Endothelial cell of umbilical vein (primary cell): ENCODE results near the gene SEMA6A. TPM values are rescaled to one million over a fixed set of nuclear protein-coding genes. Genes with fewer than 3 reads are reported as not detected.

ENCODE experiments used
- BruUV-seq: library from RNA; stranded (reverse); fragments of 400-500 nt; replicated peaks from 2 replicates; lab custom pipeline; 2021; lab: Mats Ljungman, UMichigan
- CTCF ChIA-PET: fragments of 300-600, 350-600 bp; sonication (Branson Sonifier 250); formaldehyde crosslinking; loops from one replicate; lab custom pipeline; 2021; ENCODE audit warnings: antibody characterized with exemption, inconsistent platforms; lab: Charles Lee
- POLR2A ChIA-PET: fragments of 300-600, 350-600 bp; sonication (Branson Sonifier 250); formaldehyde crosslinking; loops from one replicate; lab custom pipeline; 2021; ENCODE audit warnings: antibody characterized with exemption, inconsistent platforms; lab: Charles Lee
- DNase-seq: peaks from one replicate; pipeline ENCODE4 v3.0.0-alpha.2; 2011; ENCODE audit warnings: low read depth, low spot score
- FAIRE-seq: peaks from 2 replicates; lab custom pipeline; 2011; peaks lifted over from hg19 to GRCh38; lab: Jason Lieb, UNC
- H2AFZ ChIP-seq: 2 replicates; pipeline ENCODE4 v1.6.0; 2012; ENCODE audit warnings: low read depth, low read length, control low read depth, inconsistent platforms
- H3K27ac ChIP-seq: 2 replicates; pipeline ENCODE4 v1.5.1; 2011; ENCODE audit warnings: low read depth, mild to moderate bottlenecking, control low read depth, low read length, moderate library complexity; ENCODE audit not compliant: insufficient read depth
- H3K27me3 ChIP-seq, 2 experiments: 2 replicates each; pipeline versions ENCODE4 v1.6.0 to v1.6.1; 2011; ENCODE audit warnings: low read length in 2 of 2, mixed read lengths in 1 of 2; ENCODE audit not compliant: control insufficient read depth in 2 of 2, insufficient read depth in 2 of 2
- H3K36me3 ChIP-seq, 2 experiments: 2 replicates in 1 of 2; 3 replicates in 1 of 2; pipeline ENCODE4 v1.5.1; 2011; ENCODE audit warnings: low read length in 2 of 2, mild to moderate bottlenecking in 1 of 2, moderate library complexity in 1 of 2; ENCODE audit not compliant: control insufficient read depth in 2 of 2, insufficient read depth in 2 of 2; ENCODE audit errors: extremely low read depth in 1 of 2
- H3K4me1 ChIP-seq: 3 replicates; pipeline ENCODE4 v1.5.1; 2011; ENCODE audit warnings: mild to moderate bottlenecking, low read length; ENCODE audit not compliant: control insufficient read depth, insufficient read depth; ENCODE audit errors: extremely low read depth
- H3K4me2 ChIP-seq: 2 replicates; pipeline ENCODE4 v1.6.1; 2011; ENCODE audit warnings: low read length, control low read depth, mixed read lengths; ENCODE audit not compliant: insufficient read depth
- H3K4me3 ChIP-seq, 3 experiments: fragments of 200-600 bp in 1 of 3; sonication (generic), shearing (Covaris generic) in 1 of 3; replicated peaks in 1 of 3; 2 replicates each; pipeline ENCODE4 v1.5.1; 2011 to 2016; ENCODE audit warnings: control low read depth in 3 of 3, low read length in 3 of 3, mild to moderate bottlenecking in 2 of 3, inconsistent platforms in 1 of 3, low read depth in 1 of 3, moderate library complexity in 1 of 3; ENCODE audit not compliant: insufficient read depth in 1 of 3
- H3K79me2 ChIP-seq: 2 replicates; pipeline ENCODE4 v1.6.0; 2012; ENCODE audit warnings: low read length, inconsistent platforms; ENCODE audit not compliant: control insufficient read depth, insufficient read depth
- H3K9ac ChIP-seq: replicated peaks from 2 replicates; pipeline ENCODE3; 2011; ENCODE audit warnings: low read length, control low read depth; ENCODE audit not compliant: insufficient read depth; ENCODE audit errors: extremely low read depth
- H3K9me1 ChIP-seq: replicated peaks from 3 replicates; pipeline ENCODE4 v1.6.0; 2011; ENCODE audit warnings: mild to moderate bottlenecking, low read length; ENCODE audit not compliant: control insufficient read depth, insufficient read depth; ENCODE audit errors: extremely low read depth
- H3K9me3 ChIP-seq: replicated peaks from 2 replicates; pipeline ENCODE4 v1.5.1; 2012; ENCODE audit warnings: low read length, inconsistent platforms; ENCODE audit not compliant: control insufficient read depth, insufficient read depth
- H4K20me1 ChIP-seq: replicated peaks from 2 replicates; pipeline ENCODE3; 2011; ENCODE audit warnings: mild to moderate bottlenecking, low read length; ENCODE audit not compliant: control insufficient read depth, insufficient read depth; ENCODE audit errors: extremely low read depth
- CTCF ChIP-seq, 2 donors: IDR thresholded peaks; 1 replicate in 1 of 2; 2 replicates in 1 of 2; pipeline ENCODE4 v1.5.1; 2011; ENCODE audit warnings: low read length in 2 of 2, mild to moderate bottlenecking in 2 of 2, moderate library complexity in 2 of 2, control low read depth in 1 of 2, inconsistent platforms in 1 of 2, low read depth in 1 of 2; ENCODE audit not compliant: insufficient read depth in 1 of 2; ENCODE audit errors: extremely low read depth in 1 of 2
- EZH2 ChIP-seq: IDR thresholded peaks from 2 replicates; pipeline ENCODE4 v1.6.1; 2012; ENCODE audit warnings: borderline replicate concordance, low read depth, mild to moderate bottlenecking, moderate library complexity, low read length, inconsistent platforms; ENCODE audit not compliant: severe bottlenecking
- FOS ChIP-seq: IDR thresholded peaks from 2 replicates; pipeline ENCODE4 v1.6.1; 2011; ENCODE audit warnings: mild to moderate bottlenecking, low read length, moderate library complexity, borderline replicate concordance; ENCODE audit not compliant: insufficient read depth
- GATA2 ChIP-seq: IDR thresholded peaks from 2 replicates; pipeline ENCODE4 v1.7.0; 2011; ENCODE audit warnings: low read depth, mild to moderate bottlenecking, moderate library complexity, mixed read lengths, low read length; ENCODE audit not compliant: insufficient read length, insufficient read depth
- JUN ChIP-seq: IDR thresholded peaks from 2 replicates; pipeline ENCODE4 v1.6.1; 2011; ENCODE audit warnings: borderline replicate concordance, low read depth; ENCODE audit not compliant: insufficient read length, insufficient read depth
- MYC ChIP-seq: IDR thresholded peaks from one replicate; pipeline ENCODE4 v1.6.1; 2011; ENCODE audit warnings: mild to moderate bottlenecking, low read depth, low read length
- POLR2A ChIP-seq: IDR thresholded peaks from 2 replicates; pipeline ENCODE4 v1.6.1; 2012; ENCODE audit warnings: low read depth, mild to moderate bottlenecking, control low read depth, low read length
- POLR2AphosphoS5 ChIP-seq: IDR thresholded peaks from 2 replicates; pipeline ENCODE4 v1.6.1; 2012; ENCODE audit warnings: low read depth, mild to moderate bottlenecking, control low read depth, low read length, moderate library complexity; ENCODE audit not compliant: insufficient read depth
- dilution Hi-C: fragments of 300-500 bp; cut with MboI; formaldehyde crosslinking; loops from one replicate; pipeline ENCODE4 v1.15.0; 2019; ENCODE audit warnings: low sequenced_read_pairs; ENCODE audit not compliant: extremely low pct_ligation_motif_present
- intact Hi-C: fragments of 100-400 bp; cut with micrococcal nuclease; formaldehyde crosslinking; loops from one replicate; pipeline ENCODE4 v1.10.0; 2022
- polyA plus RNA-seq, 4 experiments: library from polyadenylated mRNA; depleted of rRNA in 3 of 4; stranded (reverse) in 3 of 4; unstranded in 1 of 4; fragments of >200 nt; gene quantifications; 2 replicates each; pipeline versions ENCODE4 v1.2.1 to v1.2.3, GENCODE V29; 2011 to 2012; ENCODE audit warnings: missing spikeins in 1 of 4
- total RNA-seq: library from RNA; stranded (reverse); gene quantifications from 2 replicates; pipeline ENCODE4 v1.2.3, GENCODE V29; 2021
- TF ChIP-seq, protein P1 (sequence below): IDR thresholded peaks from 2 replicates; pipeline ENCODE4 v1.6.1; 2011; ENCODE audit not compliant: insufficient read depth, insufficient read length

The SEMA6A gene
- total and polyA plus RNA-seq, 2 donors (not counting 3 experiments of a cell fraction or from before 2014, with no cell fraction given): 0.43 to 1.5 TPM

- BruUV-seq: no TSS peak
- Histone ChIP-seq H3K9me3 (no peaks in the 10 kb centered on the region), H3K27ac (no peak overlapping the region), H3K4me3 (no peak overlapping the region), H3K4me1 (no peaks in the 10 kb centered on the region), H3K4me2 (no peak overlapping the region), H3K9me1 (no peaks in the 10 kb centered on the region), H3K27me3 (no peaks in the 10 kb centered on the region), H3K79me2 (no peaks in the 10 kb centered on the region), H3K36me3 (no peaks in the 10 kb centered on the region), H3K9ac (no peak overlapping the region), H2AFZ (no peak overlapping the region), H4K20me1 (no peaks in the 10 kb centered on the region)
- dilution Hi-C loops: no loop called here
- TF ChIP-seq EZH2: no peak
- TF ChIP-seq POLR2AphosphoS5: no peak
- no peak for TF ChIP-seq CTCF (IDR thresholded peaks at IDR 0.05; ENCODE audit: extremely low read depth in 1 of 2, insufficient read depth in 1 of 2, low read depth in 1 of 2, low read length in 2 of 2)
- no peak for TF ChIP-seq MYC
- no peak for TF ChIP-seq POLR2A
- no peak for TF ChIP-seq JUN
- TF ChIP-seq GATA2: no peak
- POLR2A ChIA-PET: no interaction called here
- intact Hi-C loops: no loop called here
- CTCF ChIA-PET: no interaction called here
- DNase-seq (no peak), FAIRE-seq (no peak)
Measured at GRCh38 chr5:116442095-116442534, 132.5 kb downstream of the SEMA6A start.

DNA sequence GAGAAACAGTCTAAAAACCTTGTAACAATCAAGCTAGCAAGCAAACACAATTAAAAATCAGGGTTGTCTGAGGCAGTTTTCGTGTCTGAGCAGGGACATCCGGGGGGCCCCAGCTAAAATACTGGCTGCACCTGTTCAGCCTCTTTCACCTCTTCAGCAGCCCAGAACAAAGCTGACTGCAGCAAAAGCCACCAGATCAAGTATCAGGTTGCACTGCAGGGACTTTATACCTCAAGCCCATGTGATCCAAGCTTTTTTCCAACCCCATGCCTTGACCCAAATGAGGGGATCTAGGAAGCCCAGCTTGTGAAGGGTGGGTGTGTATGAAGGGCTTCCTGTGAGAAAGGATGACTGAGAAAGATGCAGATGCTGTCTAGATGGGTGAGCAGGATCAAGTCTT, 133.4 kb downstream of the SEMA6A start:
- Histone ChIP-seq H3K9me3 (no peaks in the 10 kb centered on the region), H4K20me1 (no peaks in the 10 kb centered on the region), H3K79me2 (no peaks in the 10 kb centered on the region), H3K4me3 (no peak overlapping the region), H3K4me1 (no peaks in the 10 kb centered on the region), H3K36me3 (no peaks in the 10 kb centered on the region), H2AFZ (no peak overlapping the region), H3K9ac (no peak overlapping the region), H3K9me1 (no peaks in the 10 kb centered on the region), H3K27ac (no peak overlapping the region), H3K4me2 (no peak overlapping the region), H3K27me3 (no peaks in the 10 kb centered on the region)
- no peak for FAIRE-seq
- TF ChIP-seq POLR2A (no peak), GATA2 (no peak), EZH2 (no peak), CTCF (IDR thresholded peaks at IDR 0.05; ENCODE audit: extremely low read depth in 1 of 2, insufficient read depth in 1 of 2, low read depth in 1 of 2, low read length in 2 of 2) (no peak), FOS (no peak), POLR2AphosphoS5 (no peak), JUN (no peak), MYC (no peak)
- TF ChIP-seq, protein P1, sequence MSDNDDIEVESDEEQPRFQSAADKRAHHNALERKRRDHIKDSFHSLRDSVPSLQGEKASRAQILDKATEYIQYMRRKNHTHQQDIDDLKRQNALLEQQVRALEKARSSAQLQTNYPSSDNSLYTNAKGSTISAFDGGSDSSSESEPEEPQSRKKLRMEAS: no peak
- ChIA-PET CTCF (no interaction called here), POLR2A (no interaction called here)
- DNase-seq: no peak
- no TSS peak for BruUV-seq
- intact Hi-C loops (no loop called here), dilution Hi-C loops (no loop called here)
